Measurements from ENCODE around the gene RAB22A.
"Not testable (repeated sequence)": the region's sequence is repeated elsewhere in the genome, so short reads cannot be mapped to it uniquely, and the experiment has no call there.

Gene RAB22A

DNA sequence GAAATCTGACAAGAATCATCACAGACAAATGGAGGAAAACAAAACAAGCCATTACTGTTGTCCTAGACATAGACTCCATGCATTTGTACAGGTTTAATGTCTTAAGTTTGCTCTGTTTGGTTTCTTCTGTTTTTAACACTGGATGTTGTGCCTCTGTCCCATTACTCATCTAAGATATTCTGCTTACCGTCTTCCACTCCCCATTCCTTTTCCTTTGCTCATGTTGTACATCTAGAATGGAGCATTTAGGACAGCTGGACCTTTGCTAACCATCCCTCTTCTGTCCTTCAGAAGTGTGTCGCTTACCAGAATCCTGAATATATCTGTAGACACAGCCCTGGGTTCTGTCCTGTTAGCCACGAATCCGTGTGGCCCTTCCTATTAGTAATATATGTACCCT is 35.2 kb downstream of the RAB22A start:
- DNase-seq (ENCODE audit: low spot score) = no peak

DNA sequence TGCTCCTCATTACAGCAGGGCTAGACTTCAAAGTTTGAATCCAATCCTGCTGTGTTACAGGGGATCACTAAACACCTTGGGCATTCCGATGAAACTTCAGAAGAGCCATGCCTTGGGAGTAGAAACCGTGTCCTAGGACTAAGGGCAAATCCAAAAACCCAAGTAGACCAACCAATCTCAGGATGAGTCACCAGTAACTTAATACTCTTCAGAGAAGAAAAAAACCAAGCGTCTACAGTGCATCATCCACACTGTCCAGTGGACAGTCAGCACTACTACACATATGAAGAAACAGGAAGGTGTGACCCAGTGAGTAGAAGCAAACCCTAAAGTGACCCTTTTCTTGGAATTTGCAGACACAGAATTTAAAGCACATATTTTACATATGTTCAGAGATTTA is 40.1 kb downstream of the RAB22A start:
- peak; percentile 61 for DNase-seq (ENCODE audit: low spot score)

GRCh38 chr20:58352468-58352867 is 43.0 kb downstream of the RAB22A start:
- DNase-seq (ENCODE audit: low spot score) = no peak

GRCh38 chr20:58359441-58359840 is 49.9 kb downstream of the RAB22A start:
- no peak for DNase-seq (ENCODE audit: low spot score)

- no peak for DNase-seq (ENCODE audit: low spot score)
Observed at GRCh38 chr20:58360936-58361335, 51.4 kb downstream of the RAB22A start.

GRCh38 chr20:58361481-58362205 is 52.1 kb downstream of the RAB22A start:
- DNase-seq (ENCODE audit: low spot score) = no peak

DNA sequence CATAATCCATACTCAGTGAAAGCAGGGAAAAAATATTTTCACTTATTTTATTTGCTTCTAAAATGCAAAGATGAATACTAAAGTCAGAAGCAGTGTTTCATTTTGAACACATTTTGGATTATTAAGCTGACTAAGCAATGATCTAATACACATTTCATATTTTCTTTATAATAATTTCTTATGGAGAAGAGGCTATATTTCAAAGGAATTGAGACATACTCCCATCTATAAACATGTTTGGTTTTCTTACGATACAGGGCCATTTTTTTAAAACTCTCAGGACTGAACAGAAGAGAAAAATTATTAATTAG is 52.6 kb downstream of the RAB22A start:
- no peak for DNase-seq (ENCODE audit: low spot score)

GRCh38 chr20:58362970-58363369 is 53.5 kb downstream of the RAB22A start:
- no peak for DNase-seq (ENCODE audit: low spot score)

DNA sequence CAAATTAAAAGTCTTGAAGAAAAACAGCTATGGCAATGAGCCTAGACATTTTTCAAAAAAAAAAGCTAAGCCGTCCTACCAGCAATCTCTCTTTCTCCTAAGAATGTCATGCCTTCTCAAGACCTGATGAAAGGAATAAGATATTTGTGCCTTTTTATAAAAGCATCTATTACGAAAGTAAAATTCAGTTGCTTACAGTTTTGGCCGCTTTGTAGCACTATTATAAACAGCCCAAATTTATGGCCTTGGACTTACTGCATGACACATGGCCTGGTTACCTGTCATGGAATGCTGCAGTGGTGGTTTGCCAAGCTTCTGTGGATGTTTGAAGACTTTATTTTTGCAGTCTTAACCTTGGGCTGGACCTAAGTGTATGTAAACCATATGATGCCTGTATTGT is 57.4 kb downstream of the RAB22A start:
- no peak for DNase-seq (ENCODE audit: low spot score)

DNA sequence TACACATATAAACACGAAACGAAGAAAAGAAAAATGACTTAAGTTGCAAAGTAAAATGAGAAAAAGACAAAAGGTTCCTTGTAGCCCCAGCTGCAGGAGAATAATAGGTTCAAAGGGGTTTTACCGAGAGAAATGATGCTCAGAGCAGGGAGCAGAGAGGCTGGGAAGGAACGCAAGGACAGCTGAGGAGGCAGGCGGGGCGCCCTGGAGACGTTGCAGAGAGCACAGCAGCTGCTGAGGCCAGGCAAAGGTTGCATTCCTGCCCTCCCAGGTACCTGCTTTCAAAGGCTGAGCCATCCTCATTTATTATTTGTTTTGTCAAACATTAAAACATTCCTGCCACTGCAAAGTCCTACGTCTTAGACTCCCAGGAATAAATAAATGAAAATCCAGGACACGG is 63.3 kb downstream of the RAB22A start:
- DNase-seq (ENCODE audit: low spot score) = no peak

DNA sequence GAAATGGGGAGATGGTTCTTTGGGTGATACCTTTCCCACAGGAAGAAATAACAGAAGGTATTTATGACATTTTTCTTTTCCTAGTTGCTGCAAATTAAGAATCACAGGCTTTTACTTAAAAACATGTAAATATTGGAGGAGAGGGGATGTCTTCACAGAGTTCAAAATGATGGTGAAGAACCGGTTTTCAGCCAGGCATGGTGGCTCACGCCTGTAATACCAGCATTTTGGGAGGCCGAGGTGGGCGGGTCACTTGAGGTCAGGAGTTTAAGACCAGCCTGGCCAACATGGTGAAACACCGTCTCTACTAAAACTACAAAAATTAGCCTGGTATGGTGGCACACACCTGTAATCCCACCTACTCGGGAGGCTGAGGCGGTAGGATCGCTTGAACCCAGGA is 63.8 kb downstream of the RAB22A start:
- DNase-seq (ENCODE audit: low spot score) = not testable (repeated sequence)

DNA sequence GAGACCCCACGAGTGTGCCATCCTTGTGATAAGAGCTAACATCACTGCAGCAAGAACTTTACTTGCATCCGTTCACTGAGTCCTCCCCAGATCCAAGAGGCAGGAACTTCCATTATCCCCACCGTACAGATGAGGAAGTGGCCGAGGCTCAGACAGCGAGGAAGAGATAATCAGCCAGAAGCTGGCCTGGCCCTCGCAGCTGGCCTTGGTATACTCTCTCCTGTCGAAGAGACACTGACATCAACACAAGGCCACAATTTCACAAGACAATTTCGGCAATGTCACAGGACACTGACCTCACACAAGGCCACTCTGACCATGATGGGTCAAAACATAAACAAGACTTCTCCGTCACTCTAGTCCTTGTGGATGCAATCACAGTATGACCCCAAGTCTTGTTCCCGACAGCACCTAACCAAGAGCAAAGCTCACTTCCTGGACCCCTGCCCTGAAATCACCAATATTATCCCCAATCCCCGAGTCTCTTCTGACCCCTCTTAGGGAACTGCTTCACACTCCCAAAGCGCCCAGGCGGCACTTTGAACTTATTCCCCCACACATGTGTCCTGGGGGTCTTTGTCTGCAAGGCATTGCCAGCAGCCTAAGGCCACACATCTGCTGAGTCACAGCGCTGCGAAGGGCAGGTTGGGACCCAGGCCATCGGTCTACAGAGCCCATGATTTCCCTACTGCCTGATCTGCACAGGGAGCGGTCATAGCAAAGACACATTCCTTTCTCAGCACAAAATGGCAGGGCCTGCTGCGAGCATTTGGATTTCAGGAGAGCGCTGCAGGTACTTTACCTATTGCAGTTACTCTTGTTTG is 64.7 kb downstream of the RAB22A start:
- no peak for DNase-seq (ENCODE audit: low spot score)

- DNase-seq (ENCODE audit: low spot score) = no peak
Observed at GRCh38 chr20:58374906-58375758, 65.6 kb downstream of the RAB22A start.

- DNase-seq (ENCODE audit: low spot score) = no peak
Observed at GRCh38 chr20:58375759-58376352, 66.3 kb downstream of the RAB22A start.

DNA sequence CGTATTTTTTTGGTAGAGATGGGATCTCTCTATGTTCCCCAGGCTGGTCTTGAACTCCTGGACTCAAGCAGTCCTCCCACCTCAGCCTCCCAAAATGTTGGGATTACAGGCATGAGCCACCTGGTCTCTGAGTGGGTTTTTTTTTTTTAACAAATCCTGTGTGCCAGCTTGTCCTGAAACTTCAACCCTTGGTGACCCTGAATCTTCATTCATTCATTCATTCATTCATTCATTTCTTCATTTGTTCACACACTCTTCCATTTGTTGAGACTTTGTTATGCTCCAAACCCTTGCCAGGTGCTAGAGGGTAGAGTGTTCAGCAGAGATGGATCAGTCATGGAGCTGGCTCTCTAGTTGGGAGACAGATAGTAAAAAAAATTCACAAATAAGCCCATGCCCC is 67.5 kb downstream of the RAB22A start:
- no peak for DNase-seq (ENCODE audit: low spot score)

- DNase-seq (ENCODE audit: low spot score) = no peak
Observed at GRCh38 chr20:58377766-58378401, 68.4 kb downstream of the RAB22A start.

DNA sequence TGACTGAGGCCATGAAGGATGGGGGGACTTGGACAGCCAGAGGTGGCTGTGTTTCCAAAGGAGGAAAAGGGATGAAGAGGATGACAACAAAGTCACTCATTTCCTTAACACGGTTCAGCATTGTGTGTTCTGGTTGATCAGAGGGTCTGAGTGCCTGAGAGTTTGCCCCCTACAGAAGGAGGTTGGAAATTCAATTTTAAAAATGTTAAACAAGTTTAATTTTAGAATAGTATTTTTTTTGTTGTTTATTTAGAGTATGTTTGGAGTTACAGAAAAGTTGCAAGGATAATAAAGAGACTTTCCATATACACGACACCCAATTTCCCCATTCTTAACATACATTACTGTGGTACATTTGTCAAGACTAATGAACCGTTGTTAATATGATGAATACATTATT is 69.2 kb downstream of the RAB22A start:
- no peak for DNase-seq (ENCODE audit: low spot score)

- DNase-seq (ENCODE audit: low spot score) = no peak
Observed at GRCh38 chr20:58381627-58382026, 72.1 kb downstream of the RAB22A start.

DNA sequence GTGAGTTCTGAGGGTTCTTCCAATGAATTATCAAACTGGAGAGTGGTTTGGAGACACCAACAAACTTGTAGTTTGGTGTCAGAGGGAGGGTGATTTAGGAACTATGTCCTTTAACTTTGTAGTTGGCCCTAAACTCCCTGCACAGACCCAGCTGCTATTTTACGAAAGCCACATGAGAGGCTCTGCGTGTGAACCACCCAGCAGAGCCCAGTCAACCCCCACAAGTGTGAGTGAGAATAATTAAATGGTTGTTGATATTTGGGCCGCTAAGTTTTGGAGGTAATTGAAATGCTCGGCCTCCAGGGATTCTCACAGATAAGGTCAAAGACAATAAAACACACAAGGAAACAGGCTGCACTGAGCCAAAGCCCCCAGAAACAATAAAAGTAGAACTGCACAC is 72.6 kb downstream of the RAB22A start:
- no peak for DNase-seq (ENCODE audit: low spot score)

DNA sequence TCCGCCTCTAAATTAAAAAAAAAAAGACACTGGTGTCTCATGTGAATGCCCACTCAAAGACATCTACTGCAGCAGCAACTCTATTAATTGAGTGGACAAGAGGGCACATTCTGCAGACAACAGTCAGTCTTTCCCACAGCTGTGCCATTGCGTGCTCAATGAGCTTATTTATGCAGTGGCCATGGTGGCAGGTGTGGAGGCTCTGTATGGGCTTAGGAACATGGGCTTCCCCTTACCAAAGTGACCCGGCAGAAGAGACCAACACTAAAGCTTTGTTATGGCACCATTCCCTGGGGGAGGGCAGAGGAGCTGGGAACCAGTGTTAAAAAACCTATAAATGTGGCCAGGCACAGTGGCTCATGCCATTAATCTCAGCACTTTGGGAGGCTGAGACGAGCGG is 75.3 kb downstream of the RAB22A start:
- no peak for DNase-seq (ENCODE audit: low spot score)

DNA sequence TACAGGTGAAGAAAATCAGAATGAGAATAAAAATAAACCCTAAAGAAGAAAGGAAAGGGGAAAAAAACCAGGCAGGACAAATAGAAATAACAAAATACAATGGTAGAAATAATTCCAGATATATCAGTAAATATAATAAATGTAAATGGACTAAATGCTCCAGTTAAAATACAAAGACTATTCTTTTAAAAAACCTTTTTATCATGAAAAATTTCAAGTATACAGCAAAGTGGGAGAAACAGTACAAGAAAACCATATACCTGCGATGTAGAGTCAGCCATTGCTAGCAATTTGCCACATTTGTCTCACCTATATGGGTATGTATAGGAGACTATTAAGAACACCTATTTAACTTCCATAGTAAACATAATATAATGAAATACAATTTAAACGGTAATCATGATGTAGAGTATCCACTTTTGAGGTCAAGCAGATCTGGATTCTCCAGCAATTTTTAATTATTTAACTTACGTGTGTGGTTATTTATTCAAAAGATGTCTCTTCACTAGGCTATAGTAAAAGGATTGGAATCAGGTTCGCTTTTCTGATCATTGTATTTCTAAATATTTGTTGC is 78.6 kb downstream of the RAB22A start:
- no peak for DNase-seq (ENCODE audit: low spot score)

DNA sequence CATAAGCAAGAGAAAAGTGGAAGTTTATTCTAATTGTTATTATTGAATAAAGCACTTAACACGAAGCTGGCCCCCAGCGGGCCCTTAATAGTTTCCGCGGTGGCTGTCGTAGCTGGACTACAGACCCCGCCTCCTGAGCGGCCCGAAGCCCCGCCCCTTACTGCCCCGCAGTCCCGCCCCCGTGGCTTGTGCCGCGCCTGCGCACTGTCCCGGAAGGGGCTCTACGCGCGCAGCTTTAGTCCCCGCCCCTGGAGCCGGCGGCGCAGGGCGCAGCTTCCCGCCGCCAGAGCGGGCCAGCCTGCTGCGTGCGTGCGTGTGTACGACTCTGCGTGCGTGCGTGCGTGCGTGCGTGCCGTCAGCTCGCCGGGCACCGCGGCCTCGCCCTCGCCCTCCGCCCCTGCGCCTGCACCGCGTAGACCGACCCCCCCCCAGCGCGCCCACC is 79.4 kb downstream of the RAB22A start, which contains the start of gene VAPB:
TSS of gene VAPB (plus strand) at position 348 of the 442 bp plus-strand sequence. CDS start 231 bp downstream, outside the sequence.
- peak; percentile 91 for DNase-seq (ENCODE audit: low spot score)

Data from COLO829 (cell line).